Keratinocyte (primary cell): ENCODE results near the gene KRTAP12-4. TPM values are rescaled to one million over a fixed set of nuclear protein-coding genes. Genes with fewer than 3 reads are reported as not detected.

Source experiments
- DNase-seq: peaks from one replicate; pipeline ENCODE4 v3.0.0-alpha.2; 2011; ENCODE audit warnings: low read depth, missing footprints, low spot score
- FAIRE-seq: peaks from 2 replicates; lab custom pipeline; 2011; peaks lifted over from hg19 to GRCh38; lab: Jason Lieb, UNC
- H2AFZ ChIP-seq: 2 replicates; pipeline ENCODE4 v1.6.0; 2012; ENCODE audit warnings: low read length, control low read depth, inconsistent platforms; ENCODE audit not compliant: control insufficient read depth
- H3K27ac ChIP-seq: 2 replicates; pipeline ENCODE4 v1.5.1; 2011; ENCODE audit warnings: low read length; ENCODE audit not compliant: control insufficient read depth, insufficient read depth
- H3K27me3 ChIP-seq: 3 replicates; pipeline ENCODE4 v1.6.0; 2011; ENCODE audit warnings: low read length; ENCODE audit not compliant: control insufficient read depth, insufficient read depth; ENCODE audit errors: extremely low read depth
- H3K36me3 ChIP-seq, 2 experiments: 2 replicates in 1 of 2; 3 replicates in 1 of 2; pipeline ENCODE4 v1.5.1; 2011; ENCODE audit warnings: low read length in 2 of 2, mild to moderate bottlenecking in 1 of 2; ENCODE audit not compliant: control insufficient read depth in 2 of 2, insufficient read depth in 2 of 2; ENCODE audit errors: extremely low read depth in 1 of 2
- H3K4me1 ChIP-seq: 3 replicates; pipeline ENCODE4 v1.5.1; 2011; ENCODE audit warnings: low read length; ENCODE audit not compliant: control insufficient read depth, insufficient read depth; ENCODE audit errors: extremely low read depth
- H3K4me2 ChIP-seq: 3 replicates; pipeline ENCODE4 v1.6.0; 2011; ENCODE audit warnings: low read depth, low read length; ENCODE audit not compliant: control insufficient read depth, insufficient read depth; ENCODE audit errors: extremely low read depth
- H3K4me3 ChIP-seq, 3 experiments: fragments of 200-600 bp in 1 of 3; sonication (generic) in 1 of 3; 2 replicates in 2 of 3; 3 replicates in 1 of 3; pipeline ENCODE4 v1.5.1; 2011 to 2016; ENCODE audit warnings: low read length in 3 of 3, mild to moderate bottlenecking in 3 of 3, control low read depth in 2 of 3, inconsistent platforms in 1 of 3, low read depth in 1 of 3, mixed read lengths in 1 of 3, mixed run types in 1 of 3, moderate library complexity in 1 of 3; ENCODE audit not compliant: control insufficient read depth in 2 of 3, insufficient read depth in 2 of 3; ENCODE audit errors: extremely low read depth in 1 of 3
- H3K79me2 ChIP-seq: 2 replicates; pipeline ENCODE4 v1.6.0; 2012; ENCODE audit warnings: low read length; ENCODE audit not compliant: control insufficient read depth, insufficient read depth
- H3K9ac ChIP-seq: 3 replicates; pipeline ENCODE4 v1.6.0; 2011; ENCODE audit warnings: low read length; ENCODE audit not compliant: control insufficient read depth, insufficient read depth; ENCODE audit errors: extremely low read depth
- H3K9me1 ChIP-seq: 3 replicates; pipeline ENCODE4 v1.6.0; 2011; ENCODE audit warnings: low read length; ENCODE audit not compliant: control insufficient read depth, insufficient read depth; ENCODE audit errors: extremely low read depth
- H3K9me3 ChIP-seq: 2 replicates; pipeline ENCODE4 v1.5.1; 2012; ENCODE audit warnings: low read depth, low read length; ENCODE audit not compliant: control insufficient read depth
- H4K20me1 ChIP-seq: 3 replicates; pipeline ENCODE4 v1.6.0; 2011; ENCODE audit warnings: low read length; ENCODE audit not compliant: control insufficient read depth, insufficient read depth; ENCODE audit errors: extremely low read depth
- EZH2 ChIP-seq: IDR thresholded peaks from one replicate; pipeline ENCODE4 v1.6.1; 2012; ENCODE audit warnings: inconsistent platforms, mild to moderate bottlenecking, low read length, moderate library complexity
- dilution Hi-C: fragments of 300-500 bp; cut with MboI; formaldehyde crosslinking; loops from one replicate; pipeline ENCODE4 v1.7.0; 2020; ENCODE audit warnings: low sequenced_read_pairs; ENCODE audit not compliant: extremely low pct_ligation_motif_present
- polyA plus RNA-seq, 5 experiments: library from polyadenylated mRNA; depleted of rRNA in 3 of 5; stranded (reverse) in 3 of 5; stranded (forward) in 1 of 5; unstranded in 1 of 5; fragments of >200 nt; gene quantifications; 1 replicate in 1 of 5; 2 replicates in 3 of 5; 3 replicates in 1 of 5; pipeline versions ENCODE4 v1.2.1 to v1.2.3, GENCODE V29; 2011 to 2012; ENCODE audit warnings: missing spikeins in 2 of 5, low read depth in 1 of 5, low replicate concordance in 1 of 5
- TF ChIP-seq, protein P1 (sequence below), 3 experiments: IDR thresholded peaks in 1 of 3; conservative IDR thresholded peaks in 1 of 3; optimal IDR thresholded peaks in 1 of 3; 2 replicates in 2 of 3; 3 replicates in 1 of 3; pipeline versions ENCODE3 to v1.5.1; 2011; ENCODE audit warnings: low read length in 3 of 3, mild to moderate bottlenecking in 3 of 3, moderate library complexity in 2 of 3, control low read depth in 1 of 3, inconsistent platforms in 1 of 3; ENCODE audit not compliant: insufficient read depth in 2 of 3; ENCODE audit errors: extremely low read depth in 1 of 3

KRTAP12-4 gene
- polyA plus RNA-seq, 1 donor (not counting 4 experiments of a cell fraction or from before 2014, with no cell fraction given), result not detected

DNA sequence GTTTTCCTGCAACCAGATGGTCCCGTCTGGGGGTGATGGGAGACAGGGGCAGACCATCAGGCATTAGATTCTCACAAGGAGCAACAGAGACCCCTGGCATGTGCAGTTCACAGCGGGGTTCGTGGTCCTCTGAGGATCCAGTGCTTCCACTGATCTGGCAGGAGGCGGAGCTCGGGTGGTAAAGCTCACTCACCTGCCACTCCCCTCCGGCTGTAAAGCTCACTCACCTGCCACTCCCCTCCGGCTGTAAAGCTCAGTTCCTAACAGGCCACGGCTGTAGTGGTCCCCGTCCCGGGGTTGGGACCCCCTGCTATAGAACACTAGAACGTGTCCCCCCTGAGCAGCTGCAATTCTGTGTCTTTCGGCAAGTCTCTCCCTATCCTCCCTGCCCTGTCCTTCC is 47.1 kb upstream of the KRTAP12-4 start:
- peaks cover 4% of the 10 kb centered on the region for H3K9me3 ChIP-seq
- DNase-seq (no peak), FAIRE-seq (no peak)
- no peaks in the 10 kb centered on the region for H4K20me1 ChIP-seq
- H3K9ac ChIP-seq, result no peak overlapping the region
- peaks cover 21% of the 10 kb centered on the region for H3K27me3 ChIP-seq
- H3K9me1 ChIP-seq, result no peaks in the 10 kb centered on the region
- no peak overlapping the region for H3K4me2 ChIP-seq
- H3K27ac ChIP-seq, result no peak overlapping the region
- dilution Hi-C loops, result no loop called here
- no peak overlapping the region for H2AFZ ChIP-seq
- no peak overlapping the region for H3K4me3 ChIP-seq
- no peaks in the 10 kb centered on the region for H3K4me1 ChIP-seq
- H3K79me2 ChIP-seq, result no peaks in the 10 kb centered on the region
- TF ChIP-seq, protein P1, sequence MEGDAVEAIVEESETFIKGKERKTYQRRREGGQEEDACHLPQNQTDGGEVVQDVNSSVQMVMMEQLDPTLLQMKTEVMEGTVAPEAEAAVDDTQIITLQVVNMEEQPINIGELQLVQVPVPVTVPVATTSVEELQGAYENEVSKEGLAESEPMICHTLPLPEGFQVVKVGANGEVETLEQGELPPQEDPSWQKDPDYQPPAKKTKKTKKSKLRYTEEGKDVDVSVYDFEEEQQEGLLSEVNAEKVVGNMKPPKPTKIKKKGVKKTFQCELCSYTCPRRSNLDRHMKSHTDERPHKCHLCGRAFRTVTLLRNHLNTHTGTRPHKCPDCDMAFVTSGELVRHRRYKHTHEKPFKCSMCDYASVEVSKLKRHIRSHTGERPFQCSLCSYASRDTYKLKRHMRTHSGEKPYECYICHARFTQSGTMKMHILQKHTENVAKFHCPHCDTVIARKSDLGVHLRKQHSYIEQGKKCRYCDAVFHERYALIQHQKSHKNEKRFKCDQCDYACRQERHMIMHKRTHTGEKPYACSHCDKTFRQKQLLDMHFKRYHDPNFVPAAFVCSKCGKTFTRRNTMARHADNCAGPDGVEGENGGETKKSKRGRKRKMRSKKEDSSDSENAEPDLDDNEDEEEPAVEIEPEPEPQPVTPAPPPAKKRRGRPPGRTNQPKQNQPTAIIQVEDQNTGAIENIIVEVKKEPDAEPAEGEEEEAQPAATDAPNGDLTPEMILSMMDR (optimal IDR thresholded peaks at IDR 0.05 in 1 of 3, IDR thresholded peaks at IDR 0.05 in 1 of 3, conservative IDR thresholded peaks at IDR 0.05 in 1 of 3; ENCODE audit: extremely low read depth in 1 of 3, insufficient read depth in 2 of 3, low read length in 3 of 3), result no peak
- TF ChIP-seq EZH2, result no peak
- no peaks in the 10 kb centered on the region for H3K36me3 ChIP-seq

DNA sequence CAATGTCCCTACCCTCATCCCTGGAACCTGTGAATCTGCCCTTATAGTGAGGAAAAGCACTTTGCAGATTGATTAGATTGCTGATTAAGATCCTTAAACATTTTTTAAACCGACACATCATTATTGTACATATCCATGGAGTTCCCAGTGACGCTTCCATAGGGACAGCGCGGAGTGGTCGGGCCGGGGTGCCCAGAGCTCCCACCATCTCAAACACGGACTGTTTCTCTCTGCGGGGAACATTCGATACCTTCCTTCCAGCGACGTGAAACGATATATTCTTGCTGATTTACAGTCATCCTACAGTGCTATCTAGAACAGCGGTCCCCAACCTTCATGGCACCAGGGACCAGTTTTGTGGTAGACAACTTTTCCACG is 46.6 kb upstream of the KRTAP12-4 start:
- dilution Hi-C loops, result no loop called here
- Histone ChIP-seq H2AFZ (no peak overlapping the region), H3K9ac (no peak overlapping the region), H3K27ac (no peak overlapping the region), H4K20me1 (no peaks in the 10 kb centered on the region), H3K36me3 (no peaks in the 10 kb centered on the region), H3K9me3 (no peaks in the 10 kb centered on the region), H3K9me1 (no peaks in the 10 kb centered on the region), H3K27me3 (peaks cover 21% of the 10 kb centered on the region), H3K4me1 (no peaks in the 10 kb centered on the region), H3K79me2 (no peaks in the 10 kb centered on the region), H3K4me3 (no peak overlapping the region), H3K4me2 (no peak overlapping the region)
- DNase-seq (no peak), FAIRE-seq (no peak)
- TF ChIP-seq, protein P1 (optimal IDR thresholded peaks at IDR 0.05 in 1 of 3, IDR thresholded peaks at IDR 0.05 in 1 of 3, conservative IDR thresholded peaks at IDR 0.05 in 1 of 3; ENCODE audit: extremely low read depth in 1 of 3, insufficient read depth in 2 of 3, low read length in 3 of 3), result no peak
- TF ChIP-seq EZH2, result no peak
